NCI-H526 (cell line): ENCODE data around the gene SMYD5.
A peak's percentile ranks its signal among the peaks of the same experiment; 100 is the strongest.
"Not testable (repeated sequence)": the region's sequence is repeated elsewhere in the genome, so short reads cannot be mapped to it uniquely, and the experiment has no call there.

Source experiments
- DNase-seq, 2 experiments: peaks; one replicate each; lab custom pipeline; 2025; lab: John Stamatoyannopoulos, UW

SMYD5 gene

GRCh38 chr2:73214120-73215035 lies at the start of gene SMYD5:
Gene SMYD5, plus strand, starts transcription at chr2:73214245. Its CDS starts 22 bp downstream, at chr2:73214267.
- DNase-seq, result peak; percentile 60 to 85

GRCh38 chr2:73165978-73166377 lies 48.1 kb upstream of the SMYD5 start:
- not testable (repeated sequence) for DNase-seq

GRCh38 chr2:73166813-73167212 lies 47.2 kb upstream of the SMYD5 start:
- not testable (repeated sequence) for DNase-seq

GRCh38 chr2:73168348-73168747 lies 45.7 kb upstream of the SMYD5 start:
- DNase-seq, result not testable (repeated sequence)

GRCh38 chr2:73170341-73170740 lies 43.7 kb upstream of the SMYD5 start:
- not testable (repeated sequence) for DNase-seq

- DNase-seq, result no peak
These were observed 41.1 kb upstream of the SMYD5 start for GRCh38 chr2:73172963-73173362.

GRCh38 chr2:73173781-73174180 lies 40.3 kb upstream of the SMYD5 start:
- no peak for DNase-seq

- no peak for DNase-seq
These were observed 39.8 kb upstream of the SMYD5 start for GRCh38 chr2:73174244-73174643.

- no peak for DNase-seq
These were observed 38.9 kb upstream of the SMYD5 start for GRCh38 chr2:73174941-73175662.

- peak in 1 of 2 experiments; percentile 58 for DNase-seq
These were observed 38.3 kb upstream of the SMYD5 start for GRCh38 chr2:73175663-73176204.

GRCh38 chr2:73176205-73176880 lies 37.7 kb upstream of the SMYD5 start:
- peak in 1 of 2 experiments; percentile 48 for DNase-seq

- peak; percentile 51 to 92 for DNase-seq
These were observed 37.0 kb upstream of the SMYD5 start for GRCh38 chr2:73176881-73177644.

- DNase-seq, result peak in 1 of 2 experiments; percentile 15
These were observed 36.3 kb upstream of the SMYD5 start for GRCh38 chr2:73177645-73178255.

GRCh38 chr2:73185965-73186364 lies 28.1 kb upstream of the SMYD5 start:
- DNase-seq, result no peak

GRCh38 chr2:73187549-73187948 lies 26.5 kb upstream of the SMYD5 start:
- no peak for DNase-seq

- no peak for DNase-seq
These were observed 16.5 kb upstream of the SMYD5 start for GRCh38 chr2:73197579-73197978.

GRCh38 chr2:73200281-73200680 lies 13.8 kb upstream of the SMYD5 start:
- DNase-seq, result not testable (repeated sequence)

GRCh38 chr2:73202156-73203054 lies 11.6 kb upstream of the SMYD5 start, which contains the start of gene NOTO:
Gene NOTO, plus strand, starts transcription at chr2:73202574. Its CDS starts 93 bp downstream, at chr2:73202667.
- DNase-seq, result peak in 1 of 2 experiments; percentile 33

GRCh38 chr2:73203055-73203681 lies 10.9 kb upstream of the SMYD5 start:
- peak in 1 of 2 experiments; percentile 37 for DNase-seq
